SJCRH30 (cell line): ENCODE data around the gene NARF. TPM values are rescaled to one million over a fixed set of nuclear protein-coding genes. Genes with fewer than 3 reads are reported as not detected.
"Not testable (repeated sequence)": the region's sequence is repeated elsewhere in the genome, so short reads cannot be mapped to it uniquely, and the experiment has no call there.

Experiments used
- DNase-seq, 2 experiments: peaks; one replicate each; pipeline ENCODE4 v3.0.0-alpha.2; 2015 to 2020
- H3K27ac ChIP-seq: fragments of 250-450 bp; sonication (Bioruptor Pico); 2 replicates; pipeline ENCODE4 v1.5.1; 2020; ENCODE audit warnings: mild to moderate bottlenecking, moderate library complexity
- H3K27me3 ChIP-seq: fragments of 250-450 bp; sonication (Bioruptor Pico); 2 replicates; pipeline ENCODE4 v1.5.1; 2020; ENCODE audit warnings: mild to moderate bottlenecking, moderate library complexity
- H3K36me3 ChIP-seq: fragments of 250-450 bp; sonication (Bioruptor Pico); 2 replicates; pipeline ENCODE4 v1.5.1; 2020; ENCODE audit warnings: mild to moderate bottlenecking, moderate library complexity
- H3K4me1 ChIP-seq: fragments of 250-450 bp; sonication (Bioruptor Pico); 2 replicates; pipeline ENCODE4 v1.5.1; 2020; ENCODE audit warnings: mild to moderate bottlenecking, moderate library complexity
- H3K4me3 ChIP-seq: fragments of 250-450 bp; sonication (Bioruptor Pico); 2 replicates; pipeline ENCODE4 v1.5.1; 2020; ENCODE audit warnings: mild to moderate bottlenecking, moderate library complexity
- H3K9me3 ChIP-seq: fragments of 250-450 bp; sonication (Bioruptor Pico); replicated peaks from 2 replicates; pipeline ENCODE4 v1.5.1; 2020; ENCODE audit warnings: mild to moderate bottlenecking, moderate library complexity
- total RNA-seq: library from RNA; depleted of rRNA; stranded (reverse); fragments of >200 nt; shearing (Covaris generic); gene quantifications from 2 replicates; pipeline ENCODE4 v1.2.3, GENCODE V29; 2014; rRNA removed

Gene NARF
- total RNA-seq, 1 experiment from 2014 or later = 156 TPM

DNA sequence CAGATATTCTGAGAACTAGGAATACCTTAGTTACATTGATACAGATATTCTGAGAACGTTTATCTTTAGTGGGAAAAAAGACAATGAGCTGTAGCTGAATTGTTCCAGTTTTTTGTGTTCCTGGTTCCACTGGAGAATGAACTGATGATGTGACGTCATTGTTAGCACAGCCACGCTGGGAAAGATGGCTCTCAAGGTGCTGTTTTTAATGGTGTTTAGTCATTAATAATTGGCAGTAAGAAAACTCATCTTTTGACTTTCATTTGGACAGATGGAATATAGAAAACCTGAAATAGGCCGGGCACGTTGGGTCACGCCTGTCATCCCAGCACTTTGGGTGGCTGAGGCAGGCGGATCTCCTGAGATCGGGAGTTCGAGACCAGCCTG, 71.4 kb downstream of the NARF start:
- Histone ChIP-seq H3K9me3 (no peaks in the 10 kb centered on the region), H3K36me3 (0 out of 2 replicates have a peak, but pooled peaks cover 3% of the 10 kb centered on the region), H3K27me3 (no peaks in the 10 kb centered on the region), H3K4me1 (no peaks in the 10 kb centered on the region; the same call in 1 of the 2 replicates), H3K4me3 (no peak overlapping the region), H3K27ac (no peak overlapping the region)
- no peak for DNase-seq

DNA sequence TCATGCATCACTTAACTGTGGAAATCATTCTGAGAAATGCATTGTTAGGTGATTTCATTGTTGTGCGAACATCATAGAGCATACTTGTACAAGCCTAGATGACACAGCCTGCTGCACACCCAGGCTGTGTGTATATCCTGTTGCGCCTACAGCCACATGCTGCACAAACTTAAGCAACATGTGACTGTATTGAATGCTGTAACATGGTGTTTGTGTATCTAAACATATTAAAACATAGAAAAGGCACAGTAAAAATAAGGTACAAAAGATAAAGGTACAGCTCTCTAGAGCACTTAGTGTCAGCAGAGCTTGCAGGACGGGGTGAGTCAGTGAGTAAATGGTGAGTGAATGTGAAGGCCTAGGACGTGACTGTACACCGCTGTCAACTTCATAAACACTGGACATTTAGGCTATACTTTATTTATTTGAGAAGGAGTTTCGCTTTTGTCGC, 72.9 kb downstream of the NARF start:
- Histone ChIP-seq H3K27me3 (no peaks in the 10 kb centered on the region), H3K36me3 (0 out of 2 replicates have a peak, but pooled peaks cover 3% of the 10 kb centered on the region), H3K4me1 (no peaks in the 10 kb centered on the region; the same call in 1 of the 2 replicates), H3K4me3 (no peak overlapping the region), H3K27ac (no peak overlapping the region), H3K9me3 (no peaks in the 10 kb centered on the region)
- no peak for DNase-seq

DNA sequence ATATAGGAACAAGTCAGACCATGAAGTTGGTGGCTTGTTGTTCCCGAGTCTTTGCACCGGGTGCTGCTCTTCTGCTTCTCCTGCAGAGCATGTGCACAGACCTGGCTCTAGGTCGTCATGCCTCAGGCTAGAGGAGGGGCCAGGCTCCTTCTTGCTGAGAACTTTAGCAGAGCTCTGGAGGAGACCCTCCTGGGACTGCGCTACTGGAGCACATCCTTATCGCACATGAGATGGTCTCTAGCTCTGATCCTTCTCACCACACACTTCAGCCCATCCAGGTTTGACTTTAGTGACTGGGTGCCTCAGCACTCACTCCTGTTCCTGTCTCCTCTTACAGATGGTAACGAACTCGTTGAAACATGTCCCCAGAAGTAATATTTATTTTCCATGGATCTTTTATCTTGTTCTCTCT, 75.9 kb downstream of the NARF start:
- no peaks in the 10 kb centered on the region for H3K27me3 ChIP-seq
- no peak overlapping the region for H3K4me3 ChIP-seq
- peaks cover 4% of the 10 kb centered on the region for H3K4me1 ChIP-seq
- H3K9me3 ChIP-seq = no peaks in the 10 kb centered on the region
- 0 out of 2 replicates have a peak, but pooled peaks cover 3% of the 10 kb centered on the region for H3K36me3 ChIP-seq
- DNase-seq = no peak
- H3K27ac ChIP-seq = no peak overlapping the region

DNA sequence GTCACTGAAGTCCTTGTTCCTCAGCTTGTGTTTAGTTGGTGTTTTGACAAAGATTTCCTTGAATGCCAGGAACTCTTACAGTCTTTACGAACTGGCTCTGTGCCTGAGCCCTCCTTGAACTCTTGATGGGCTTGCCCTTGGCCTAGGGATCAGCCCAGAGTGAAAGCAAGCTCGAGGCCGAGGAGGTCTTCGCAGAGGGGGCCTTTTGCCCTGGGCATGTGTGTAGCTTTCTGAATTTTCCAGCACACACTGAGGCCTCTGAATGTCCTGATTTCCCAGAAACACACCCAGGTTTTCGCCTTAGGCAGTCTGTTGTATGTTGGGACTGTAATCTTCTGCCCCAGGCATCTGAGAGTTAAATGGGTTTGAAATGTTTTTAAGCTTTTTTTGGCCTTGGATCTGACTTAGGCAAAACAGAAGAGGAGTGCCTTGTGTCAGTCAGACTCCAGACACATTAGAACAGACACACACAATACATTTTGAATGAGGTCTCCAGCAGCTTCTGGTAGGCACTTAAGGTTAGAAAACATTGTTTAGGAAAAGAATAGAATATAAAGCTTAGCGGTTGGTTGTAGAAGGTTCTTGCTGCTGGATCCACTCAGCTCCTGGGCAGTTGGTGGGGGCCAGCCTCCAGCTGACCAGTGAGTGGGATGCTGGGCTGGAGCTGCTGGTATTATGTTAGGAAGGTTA, 78.1 kb downstream of the NARF start:
- Histone ChIP-seq H3K4me1 (peaks cover 4% of the 10 kb centered on the region; the same call in 1 of the 2 replicates), H3K4me3 (no peak overlapping the region), H3K27me3 (no peaks in the 10 kb centered on the region), H3K9me3 (no peaks in the 10 kb centered on the region), H3K27ac (no peak overlapping the region), H3K36me3 (0 out of 2 replicates have a peak, but pooled peaks cover 3% of the 10 kb centered on the region)
- no peak for DNase-seq

DNA sequence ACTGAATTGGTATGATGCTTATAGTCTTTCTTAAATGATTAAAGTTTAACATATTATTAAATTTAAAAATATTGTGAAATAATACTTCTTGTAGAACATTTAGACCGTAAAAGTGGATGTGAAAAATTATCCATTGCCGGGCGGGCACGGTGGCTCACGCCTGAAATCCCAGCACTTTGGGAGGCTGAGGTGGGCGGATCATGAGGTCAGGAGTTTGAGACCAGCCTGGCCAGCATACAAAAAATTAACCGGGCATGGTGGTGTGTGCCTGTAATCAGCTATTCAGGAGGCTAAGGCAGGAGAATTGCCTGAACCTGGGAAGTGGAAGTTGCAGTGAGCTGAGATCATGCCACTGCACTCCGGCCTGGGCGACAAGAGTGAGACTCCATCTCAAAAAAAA, 78.7 kb downstream of the NARF start:
- not testable (repeated sequence) for DNase-seq, H3K36me3 ChIP-seq, H3K27me3 ChIP-seq, H3K9me3 ChIP-seq, H3K4me3 ChIP-seq, H3K4me1 ChIP-seq, H3K27ac ChIP-seq

DNA sequence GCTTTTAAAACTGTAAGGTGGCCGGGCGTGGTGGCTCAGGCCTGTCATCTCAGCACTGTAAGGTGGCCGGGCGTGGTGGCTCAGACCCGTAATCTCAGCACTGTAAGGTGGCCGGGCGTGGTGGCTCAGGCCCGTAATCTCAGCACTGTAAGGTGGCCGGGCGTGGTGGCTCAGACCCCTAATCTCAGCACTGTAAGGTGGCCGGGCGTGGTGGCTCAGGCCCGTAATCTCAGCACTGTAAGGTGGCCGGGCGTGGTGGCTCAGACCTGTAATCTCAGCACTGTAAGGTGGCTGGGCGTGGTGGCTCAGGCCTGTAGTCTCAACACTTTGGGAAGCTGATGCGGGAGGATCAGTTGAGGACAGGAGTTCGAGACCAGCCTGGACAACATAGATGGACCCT, 80.5 kb downstream of the NARF start:
- H3K9me3 ChIP-seq, H3K27me3 ChIP-seq: not testable (repeated sequence)

More for the DNA sequence above, 80.5 kb downstream of the NARF start:
- H3K4me1 ChIP-seq = peaks cover 13% of the 10 kb centered on the region
- H3K4me3 ChIP-seq, DNase-seq, H3K36me3 ChIP-seq, H3K27ac ChIP-seq: not testable (repeated sequence)

Other genes with a start within 250 kb of the NARF start
- gene CCDC57, start 245.9 kb upstream of the NARF start, total RNA-seq = 23.5 and 24.6 TPM in 2 replicates
- 11.0 and 13.2 TPM in 2 replicates for gene SLC16A3, start 229.7 kb upstream of the NARF start, total RNA-seq
- 70.5 and 88.7 TPM in 2 replicates for gene CSNK1D, start 185.0 kb upstream of the NARF start, total RNA-seq
- 4.8 and 6.3 TPM in 2 replicates for gene CD7, start 141.1 kb upstream of the NARF start, total RNA-seq
- gene SECTM1, start 125.0 kb upstream of the NARF start, total RNA-seq = 0.36 and 1.1 TPM in 2 replicates
- 1.0 and 1.4 TPM in 2 replicates for gene TEX19, start 99.5 kb upstream of the NARF start, total RNA-seq
- gene UTS2R, start 87.0 kb upstream of the NARF start, total RNA-seq = 8.0 and 8.3 TPM in 2 replicates
- gene HEXD, start 40.4 kb upstream of the NARF start, total RNA-seq = 8.9 and 14.2 TPM in 2 replicates
- gene OGFOD3, start 40.2 kb upstream of the NARF start, total RNA-seq = 142 and 144 TPM in 2 replicates
- gene CYBC1, start 8.0 kb upstream of the NARF start, total RNA-seq = 62.8 and 69.7 TPM in 2 replicates
- gene FOXK2, start 61.0 kb downstream of the NARF start, total RNA-seq = 87.6 and 95.0 TPM in 2 replicates
- 167 and 171 TPM in 2 replicates for gene WDR45B, start 189.7 kb downstream of the NARF start, total RNA-seq
- gene RAB40B, start 240.0 kb downstream of the NARF start, total RNA-seq = 14.6 and 17.2 TPM in 2 replicates